DND-41 (cell line): ENCODE results near the gene SEC14L2.

Experiments used
- EZH2 ChIP-seq: IDR thresholded peaks from 3 replicates; pipeline ENCODE4 v1.6.1; 2012; ENCODE audit warnings: borderline replicate concordance, low read depth, mild to moderate bottlenecking, moderate library complexity, low read length, inconsistent platforms; ENCODE audit not compliant: severe bottlenecking
- TF ChIP-seq, protein P1 (sequence below): IDR thresholded peaks from 2 replicates; pipeline ENCODE4 v1.5.1; 2012; ENCODE audit warnings: borderline replicate concordance, low read length, moderate library complexity, mild to moderate bottlenecking; ENCODE audit not compliant: poor library complexity, severe bottlenecking; ENCODE audit errors: extremely low read depth

DNA sequence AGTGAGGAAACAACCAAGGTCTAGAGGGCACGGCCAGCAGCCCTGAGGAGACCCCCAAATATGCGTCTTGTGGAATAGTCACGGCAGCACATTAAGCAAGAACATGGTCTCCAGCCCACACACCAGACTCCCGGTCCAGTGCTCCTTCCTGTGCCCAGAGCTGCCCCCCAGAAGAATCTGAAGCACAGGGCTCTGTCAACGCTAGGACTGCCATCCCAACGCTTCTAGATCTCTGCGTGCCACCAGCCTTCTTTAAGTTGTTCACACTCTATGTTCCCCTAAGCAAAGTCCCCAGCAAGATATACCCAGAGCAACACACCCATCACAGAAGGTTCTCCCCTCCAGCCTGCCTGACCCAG lies 3.5 kb upstream of the SEC14L2 start:
- TF ChIP-seq, protein P1, sequence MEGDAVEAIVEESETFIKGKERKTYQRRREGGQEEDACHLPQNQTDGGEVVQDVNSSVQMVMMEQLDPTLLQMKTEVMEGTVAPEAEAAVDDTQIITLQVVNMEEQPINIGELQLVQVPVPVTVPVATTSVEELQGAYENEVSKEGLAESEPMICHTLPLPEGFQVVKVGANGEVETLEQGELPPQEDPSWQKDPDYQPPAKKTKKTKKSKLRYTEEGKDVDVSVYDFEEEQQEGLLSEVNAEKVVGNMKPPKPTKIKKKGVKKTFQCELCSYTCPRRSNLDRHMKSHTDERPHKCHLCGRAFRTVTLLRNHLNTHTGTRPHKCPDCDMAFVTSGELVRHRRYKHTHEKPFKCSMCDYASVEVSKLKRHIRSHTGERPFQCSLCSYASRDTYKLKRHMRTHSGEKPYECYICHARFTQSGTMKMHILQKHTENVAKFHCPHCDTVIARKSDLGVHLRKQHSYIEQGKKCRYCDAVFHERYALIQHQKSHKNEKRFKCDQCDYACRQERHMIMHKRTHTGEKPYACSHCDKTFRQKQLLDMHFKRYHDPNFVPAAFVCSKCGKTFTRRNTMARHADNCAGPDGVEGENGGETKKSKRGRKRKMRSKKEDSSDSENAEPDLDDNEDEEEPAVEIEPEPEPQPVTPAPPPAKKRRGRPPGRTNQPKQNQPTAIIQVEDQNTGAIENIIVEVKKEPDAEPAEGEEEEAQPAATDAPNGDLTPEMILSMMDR = no peak
- TF ChIP-seq EZH2 = no peak
